ENCODE results near the gene PLA2G5.

DNA sequence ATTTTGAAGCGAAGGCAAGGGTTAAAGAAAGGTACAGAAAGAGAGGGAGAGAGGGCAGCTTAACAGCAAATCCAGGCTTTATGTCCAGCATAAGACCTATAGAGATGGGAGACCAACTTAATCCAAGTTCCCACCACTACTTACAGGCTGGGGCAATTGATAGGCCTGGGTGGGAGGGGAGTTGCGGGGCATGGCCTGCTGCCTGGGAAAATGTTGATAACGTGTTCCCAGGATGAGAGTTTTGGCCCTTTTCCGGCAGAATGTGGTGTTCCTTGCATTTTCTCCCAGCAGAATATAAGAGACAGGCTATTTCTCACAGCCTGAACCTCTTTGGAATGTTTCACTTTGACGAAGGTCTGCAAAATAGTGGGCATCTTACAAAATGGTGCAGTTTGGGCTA lies 34.9 kb upstream of the PLA2G5 start:
- TF ChIP-seq CTCF (IDR thresholded peaks at IDR 0.05) (no peak), POLR2A (IDR thresholded peaks at IDR 0.05) (no peak)
